Central memory CD4-positive, alpha-beta T cell (primary cell): ENCODE measurements around the gene SLAMF1.
A peak's percentile ranks its signal among the peaks of the same experiment; 100 is the strongest.
"Not testable (repeated sequence)": the region's sequence is repeated elsewhere in the genome, so short reads cannot be mapped to it uniquely, and the experiment has no call there.

Experiments used
- DNase-seq: peaks from one replicate; pipeline ENCODE4 v3.0.0; 2022
- total RNA-seq, 3 experiments: gene quantifications; one replicate each; lab custom pipeline; 2026; lab: John Stamatoyannopoulos, UW

Gene SLAMF1, protein sequence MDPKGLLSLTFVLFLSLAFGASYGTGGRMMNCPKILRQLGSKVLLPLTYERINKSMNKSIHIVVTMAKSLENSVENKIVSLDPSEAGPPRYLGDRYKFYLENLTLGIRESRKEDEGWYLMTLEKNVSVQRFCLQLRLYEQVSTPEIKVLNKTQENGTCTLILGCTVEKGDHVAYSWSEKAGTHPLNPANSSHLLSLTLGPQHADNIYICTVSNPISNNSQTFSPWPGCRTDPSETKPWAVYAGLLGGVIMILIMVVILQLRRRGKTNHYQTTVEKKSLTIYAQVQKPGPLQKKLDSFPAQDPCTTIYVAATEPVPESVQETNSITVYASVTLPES
- 28.9 to 143 (median 69.5) reads per million in 3 experiments for total RNA-seq

DNA sequence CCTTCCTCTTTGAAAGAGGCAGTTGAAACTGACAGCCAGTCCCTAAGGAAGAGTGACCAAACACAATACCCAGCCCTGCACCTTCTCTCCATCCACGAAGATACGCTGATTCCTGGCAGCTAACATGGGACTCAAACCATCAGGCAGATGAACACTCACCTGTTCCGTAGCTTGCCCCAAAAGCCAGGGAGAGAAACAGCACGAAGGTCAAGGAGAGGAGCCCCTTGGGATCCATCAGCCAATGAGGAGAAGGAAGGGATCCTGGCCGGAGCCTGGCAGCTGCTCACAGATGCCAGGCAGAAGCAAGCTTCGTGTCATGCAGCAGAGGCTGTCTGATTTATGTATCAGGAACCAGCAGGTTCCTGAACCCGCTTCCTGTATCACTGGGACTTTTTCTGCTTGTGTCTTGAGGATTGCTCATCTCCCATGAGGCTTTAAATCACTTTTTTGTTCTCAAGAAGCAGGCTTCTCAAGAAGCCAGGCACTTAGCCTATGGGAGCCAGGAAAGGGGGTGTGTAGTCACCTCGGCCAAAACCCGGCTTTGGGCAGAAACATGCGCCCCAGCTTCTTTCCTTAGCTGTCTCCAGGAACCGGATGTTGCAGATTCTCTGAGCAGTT is at the start of gene SLAMF1:
SLAMF1 (minus strand) TSS at position 334 of the 618 bp plus-strand sequence; CDS start at position 235, 99 bp downstream.
- DNase-seq = peak; percentile 50

DNA sequence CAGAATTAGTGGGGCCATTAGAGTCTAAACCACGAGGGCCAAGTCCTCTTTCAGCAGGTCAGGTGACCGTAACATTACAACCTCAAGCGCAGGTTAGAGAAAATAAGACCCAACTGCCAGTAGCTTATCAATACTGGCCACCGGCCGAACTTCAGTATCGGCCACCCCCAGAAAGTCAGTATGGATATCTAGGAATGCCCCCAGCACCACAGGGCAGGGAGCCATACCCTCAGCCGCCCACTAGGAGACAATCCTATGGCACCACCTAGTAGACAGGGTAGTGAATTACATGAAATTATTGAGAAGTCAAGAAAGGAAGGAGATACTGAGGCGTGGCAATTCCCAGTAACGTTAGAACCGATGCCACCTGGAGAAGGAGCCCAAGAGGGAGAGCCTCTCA is 45.5 kb upstream of the SLAMF1 start:
- not testable (repeated sequence) for DNase-seq

DNA sequence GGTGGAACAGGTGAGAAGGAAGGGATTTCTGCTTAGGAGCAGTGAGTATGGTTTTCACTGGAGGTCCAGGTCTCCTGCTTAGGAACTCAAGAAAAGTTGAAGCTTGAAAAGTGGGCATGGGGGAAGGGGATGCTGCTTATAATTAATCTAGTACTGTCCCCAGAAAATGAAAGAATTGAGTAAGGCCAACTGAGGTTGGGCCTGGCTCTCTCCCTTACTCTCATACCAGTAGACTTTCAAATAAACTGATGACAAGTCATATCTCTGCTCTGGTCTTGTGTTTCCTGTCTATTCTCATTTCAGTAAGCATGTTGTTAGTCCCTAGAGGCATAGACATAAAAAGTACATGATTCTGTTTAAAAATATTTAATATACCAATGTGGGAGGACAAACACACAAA is 38.4 kb upstream of the SLAMF1 start:
- no peak for DNase-seq

DNA sequence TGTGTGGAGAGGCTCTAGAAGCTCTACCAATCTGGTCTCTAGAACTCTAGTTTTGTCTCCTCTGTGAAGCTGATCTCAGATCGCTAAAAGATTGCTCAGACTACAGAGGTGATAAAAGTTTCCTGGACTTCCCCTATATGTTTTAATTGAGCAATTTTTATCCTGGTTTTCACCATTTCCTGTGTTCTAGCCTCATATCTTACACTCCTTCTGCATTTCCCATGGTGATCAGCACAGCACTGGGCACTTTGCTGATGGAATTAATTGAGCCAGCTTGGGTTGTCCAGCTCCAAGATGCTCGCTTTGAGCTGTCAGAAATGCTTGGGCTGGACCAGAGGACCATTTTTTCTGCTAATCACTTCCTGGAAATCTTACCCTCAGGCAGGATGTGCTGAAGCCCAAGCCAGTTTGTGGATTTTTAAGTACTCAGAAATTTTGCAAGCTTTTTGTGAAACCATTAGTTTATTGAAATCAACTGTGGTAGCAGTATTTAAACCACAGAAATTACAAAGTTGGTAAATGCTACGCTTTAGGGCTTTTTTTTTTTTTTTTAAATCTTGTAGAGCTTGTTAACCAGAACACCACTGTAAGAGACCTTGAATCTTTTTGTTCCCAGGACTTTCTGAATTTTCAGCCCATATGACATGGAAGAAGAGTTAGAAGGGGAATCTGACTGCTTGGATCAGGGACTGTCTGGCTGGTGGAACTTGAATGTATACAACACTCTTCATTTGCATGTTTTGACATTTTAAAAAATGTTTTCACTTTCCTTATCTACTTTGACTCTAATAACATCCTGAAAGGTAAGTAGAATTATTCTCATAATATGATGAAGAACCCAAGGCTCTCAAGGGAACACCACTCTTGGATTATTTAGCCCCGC is 36.4 kb upstream of the SLAMF1 start:
- peak; percentile 42 for DNase-seq

DNA sequence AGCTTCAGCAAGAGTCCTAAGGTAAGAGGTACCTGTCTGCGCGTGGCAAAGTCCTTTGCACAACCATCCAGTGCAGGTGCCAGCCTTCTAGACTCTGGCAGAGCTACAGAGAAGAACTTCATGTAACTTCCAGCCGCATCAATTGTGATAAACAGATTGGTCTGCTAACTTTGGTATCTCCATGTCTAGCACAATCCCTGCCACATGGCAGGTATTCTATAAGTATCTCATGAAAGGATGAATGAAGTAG is 35.0 kb upstream of the SLAMF1 start:
- no peak for DNase-seq

DNA sequence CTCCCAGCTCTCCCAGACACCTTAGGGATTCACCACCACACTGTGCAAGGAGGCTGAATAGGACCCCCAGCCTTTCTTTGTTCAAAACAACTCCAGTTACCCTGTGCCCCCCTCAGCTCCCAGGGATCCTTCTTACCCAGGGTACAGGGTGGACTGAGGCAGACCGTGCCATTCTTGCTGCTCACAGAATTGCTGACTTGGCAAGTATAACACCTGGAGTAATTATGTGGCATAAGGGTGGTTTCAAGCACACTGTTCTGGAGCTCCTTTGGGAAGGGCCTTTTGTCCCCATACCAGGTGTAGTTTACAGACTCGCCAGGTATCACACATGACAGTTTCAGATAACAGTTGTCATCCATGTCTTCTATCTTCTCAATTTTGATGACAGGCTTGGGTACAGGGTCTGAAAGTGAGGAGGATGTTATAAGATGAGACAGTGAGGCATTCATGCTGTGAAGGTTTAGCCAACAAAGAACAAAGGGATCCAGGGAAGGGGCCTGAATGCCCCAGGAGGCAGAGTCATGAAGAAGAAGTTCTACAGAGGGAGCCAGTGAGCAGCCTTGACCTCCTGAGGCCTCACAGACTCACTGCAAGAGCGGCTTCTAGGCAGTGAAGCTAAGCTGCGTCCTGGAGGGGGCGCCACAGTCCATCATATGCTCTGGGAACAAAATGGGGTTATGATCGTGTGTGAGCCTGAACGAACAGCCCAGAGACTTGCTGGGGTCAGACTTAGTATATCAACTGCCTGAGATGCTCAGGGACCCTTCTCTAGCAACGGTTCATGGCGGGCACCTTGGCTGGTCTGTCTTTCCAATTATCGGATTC is 34.4 kb upstream of the SLAMF1 start:
- DNase-seq = peak; percentile 81

DNA sequence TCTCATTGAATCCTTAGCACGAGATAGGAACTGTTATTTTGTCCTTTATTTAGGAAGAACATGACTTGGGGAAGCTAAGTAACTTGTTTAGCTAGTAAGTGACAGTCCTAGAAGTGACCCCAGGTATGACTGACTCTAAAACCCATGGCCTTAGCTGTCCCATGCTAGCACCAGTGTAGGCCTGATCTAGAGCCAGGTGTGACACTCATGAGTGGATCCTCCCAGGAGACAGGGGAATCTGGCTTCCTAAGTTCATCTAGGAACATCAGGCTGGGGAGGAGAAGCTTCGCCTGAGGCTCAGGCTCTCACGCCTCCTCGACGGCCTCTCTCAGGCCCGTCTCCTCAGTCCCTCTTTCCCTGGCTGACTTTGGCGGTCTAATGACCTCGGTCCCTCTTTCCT is 33.6 kb upstream of the SLAMF1 start:
- DNase-seq = no peak

DNA sequence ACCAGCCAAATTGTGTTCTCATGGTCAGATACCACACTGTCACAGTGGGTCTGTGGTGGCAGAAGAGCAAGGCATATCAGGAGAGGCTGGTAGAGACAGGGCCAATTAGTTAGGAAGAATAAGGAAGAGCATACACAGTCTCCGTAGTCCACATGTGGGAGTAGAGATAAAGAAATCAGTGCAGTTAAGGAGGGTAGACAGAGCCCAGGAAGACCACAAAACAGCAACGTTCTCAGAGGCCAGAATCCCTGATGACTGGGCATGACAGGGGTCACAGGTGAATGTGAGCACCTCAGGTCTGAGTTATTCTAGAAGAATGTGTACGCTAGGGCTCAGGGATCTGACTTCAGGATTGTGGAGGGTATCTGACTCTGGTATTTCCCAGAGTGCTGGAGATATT is 33.0 kb upstream of the SLAMF1 start:
- DNase-seq = no peak

DNA sequence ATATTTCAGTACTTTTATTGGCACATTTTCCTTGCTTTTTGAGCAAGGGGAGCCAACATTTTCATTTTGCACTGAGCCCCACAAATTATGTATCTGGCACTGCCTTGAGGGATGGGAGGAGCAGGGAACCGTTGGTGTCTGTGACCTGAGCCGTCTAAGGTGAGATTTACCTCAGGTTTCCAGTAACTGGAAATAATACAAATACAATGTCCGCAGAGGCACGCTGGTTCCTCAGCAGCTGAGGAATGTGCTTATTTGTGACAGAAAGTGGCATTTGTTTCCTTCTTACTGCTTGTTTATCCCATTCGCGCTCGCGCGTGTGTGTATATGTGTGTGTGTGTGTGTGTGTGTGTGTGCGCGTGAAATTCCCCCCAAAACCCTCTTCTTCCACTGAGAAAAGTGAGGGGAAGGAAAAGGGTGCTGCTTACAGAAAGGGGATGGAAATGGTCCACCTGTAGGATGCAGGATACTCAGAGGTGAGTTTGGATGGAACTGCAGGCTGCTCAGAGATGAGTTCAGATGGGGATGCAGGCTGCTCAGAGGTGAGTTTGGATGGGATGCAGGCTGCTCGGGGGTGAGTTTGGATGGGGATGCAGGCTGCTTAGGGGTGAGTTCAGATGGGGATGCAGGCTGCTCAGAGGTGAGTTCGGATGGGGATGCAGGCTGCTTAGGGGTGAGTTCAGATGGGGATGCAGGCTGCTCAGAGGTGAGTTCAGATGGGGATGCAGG is 30.2 kb upstream of the SLAMF1 start:
- DNase-seq = no peak

DNA sequence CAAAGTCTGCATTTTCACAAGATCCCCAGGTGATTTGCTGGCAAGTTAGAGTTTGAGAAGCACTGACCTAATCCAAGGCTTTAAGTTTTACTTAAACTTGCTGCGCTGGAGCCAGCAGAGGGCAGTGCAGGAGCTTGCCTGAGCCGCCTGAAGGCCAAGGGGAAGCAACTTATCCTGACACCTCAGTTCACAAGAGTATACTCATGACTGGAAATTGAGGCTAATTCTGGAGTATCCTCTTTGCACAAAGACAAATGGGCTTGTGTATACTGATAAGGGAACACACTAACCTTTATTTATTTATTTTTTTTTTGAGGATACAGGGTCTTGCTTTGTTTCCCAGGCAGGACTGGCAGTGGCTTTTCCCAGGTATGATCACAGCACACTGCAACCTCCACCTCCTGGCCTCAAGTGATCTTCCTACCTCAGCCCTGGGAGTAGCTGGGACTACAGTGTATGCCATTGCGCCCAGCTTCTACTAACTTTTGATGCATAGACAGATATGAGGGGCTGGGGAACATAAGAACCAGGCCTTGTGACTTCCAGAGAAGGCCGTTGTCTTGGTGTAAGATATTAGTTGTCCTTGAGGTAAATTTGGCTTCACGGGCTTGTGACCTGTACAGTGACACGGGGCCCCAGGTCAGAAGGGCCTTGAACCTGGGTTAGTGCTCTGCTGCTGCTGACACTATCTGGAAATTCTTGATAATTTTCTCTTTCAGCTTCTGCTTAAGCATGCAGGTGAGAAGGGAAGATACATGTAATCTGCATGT is 29.0 kb upstream of the SLAMF1 start:
- DNase-seq = peak; percentile 59

DNA sequence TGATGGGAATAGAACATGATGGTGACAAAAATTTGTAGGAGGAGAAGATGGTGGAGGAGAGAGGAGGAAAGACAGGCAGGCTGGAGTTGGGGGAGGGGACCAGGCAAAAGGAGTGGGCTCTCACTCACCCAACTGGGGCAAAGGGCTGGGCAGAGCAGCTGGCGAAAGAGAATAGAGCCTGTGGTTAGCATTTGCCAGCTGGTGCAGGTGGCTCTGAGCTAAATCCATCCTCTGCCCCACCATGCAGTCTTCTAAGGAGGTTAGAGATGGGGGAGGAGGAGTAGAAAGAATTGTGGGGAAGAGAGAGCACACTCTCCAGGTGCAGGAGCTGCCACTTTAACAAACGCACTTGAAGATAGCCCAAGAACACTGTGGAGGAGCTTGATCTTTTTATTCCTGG is 27.6 kb upstream of the SLAMF1 start:
- DNase-seq = no peak

DNA sequence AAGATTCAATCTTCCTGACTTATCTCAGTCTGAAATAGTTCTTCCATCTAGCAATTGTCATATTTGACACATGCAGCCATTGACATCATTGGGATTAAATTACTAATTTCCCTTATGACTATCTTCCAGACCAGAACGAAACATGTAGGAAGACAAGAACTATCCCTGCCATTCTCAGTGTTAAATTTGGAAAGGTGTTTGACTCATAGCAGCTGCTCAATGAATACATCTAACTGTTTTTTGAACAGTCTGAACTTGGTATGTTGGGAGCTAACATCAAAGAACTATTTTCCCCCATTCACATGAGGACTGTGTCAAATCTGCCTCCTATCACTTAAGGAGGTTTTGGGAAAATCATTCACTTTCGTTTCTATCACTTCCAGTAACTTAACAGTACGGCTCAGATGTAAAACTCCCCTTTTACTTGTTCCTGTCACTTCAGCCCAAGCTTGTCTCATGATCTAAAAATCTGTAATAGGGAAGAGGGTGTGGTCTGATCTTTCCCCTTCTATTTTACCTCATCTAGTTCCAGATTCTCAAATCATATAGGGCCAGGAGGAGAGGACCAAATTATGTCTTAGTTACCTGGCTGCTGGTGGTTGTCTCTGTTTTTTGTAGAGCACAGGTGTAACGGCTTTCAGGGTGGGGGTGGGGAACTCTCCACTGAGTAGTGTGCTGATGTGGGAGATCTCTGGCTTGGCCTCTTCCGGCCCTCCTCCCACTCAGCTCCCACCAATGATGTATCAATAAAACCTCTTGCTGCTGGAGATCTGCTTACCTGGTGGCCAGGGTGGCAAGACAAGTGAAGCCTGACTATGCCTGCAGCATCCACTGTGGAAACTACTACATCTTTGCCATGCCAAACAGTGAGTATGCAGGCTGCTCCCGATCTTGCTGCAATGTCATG is 26.2 kb upstream of the SLAMF1 start:
- peak; percentile 30 for DNase-seq

DNA sequence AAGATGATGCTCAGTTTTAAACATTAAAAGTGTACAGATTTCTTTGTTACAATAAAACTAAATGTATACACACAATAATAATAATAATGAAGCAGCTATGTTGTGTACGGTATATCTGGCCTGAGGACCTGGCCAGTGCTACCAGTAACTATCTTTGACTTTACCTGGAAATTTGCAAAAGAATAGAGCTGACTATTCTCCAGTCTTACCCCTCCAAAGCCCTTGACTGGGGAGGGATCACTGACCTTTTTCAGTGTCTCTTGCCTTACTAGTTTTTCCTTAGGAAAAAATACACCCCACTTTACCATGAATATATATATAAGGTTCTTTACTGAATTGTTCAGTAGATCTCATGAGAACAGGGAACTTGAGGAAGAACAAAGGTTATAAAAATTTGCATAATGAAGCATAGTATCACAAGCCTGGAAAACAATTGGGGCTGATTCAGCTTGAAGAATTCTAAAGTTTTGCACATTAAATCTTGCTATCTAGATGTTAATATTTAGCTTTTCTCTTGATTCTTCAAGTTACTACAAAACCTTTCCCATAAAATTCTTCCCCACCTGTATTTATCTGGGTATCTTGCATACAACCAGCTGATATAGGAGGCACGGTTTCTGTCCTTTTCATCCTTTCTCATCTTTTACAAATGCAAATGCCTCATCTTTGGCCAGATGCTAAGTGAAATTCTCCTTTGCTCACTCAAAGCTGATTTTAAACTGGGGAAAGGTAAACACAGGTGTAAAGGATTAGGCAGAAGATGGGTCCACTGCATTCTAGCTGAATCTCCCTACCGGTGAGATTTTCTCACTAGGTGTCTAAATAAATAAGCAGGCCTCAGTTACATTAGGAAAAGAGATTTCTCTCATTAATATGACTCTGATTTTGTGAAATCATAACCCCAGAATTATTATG is 25.0 kb upstream of the SLAMF1 start:
- DNase-seq = no peak

DNA sequence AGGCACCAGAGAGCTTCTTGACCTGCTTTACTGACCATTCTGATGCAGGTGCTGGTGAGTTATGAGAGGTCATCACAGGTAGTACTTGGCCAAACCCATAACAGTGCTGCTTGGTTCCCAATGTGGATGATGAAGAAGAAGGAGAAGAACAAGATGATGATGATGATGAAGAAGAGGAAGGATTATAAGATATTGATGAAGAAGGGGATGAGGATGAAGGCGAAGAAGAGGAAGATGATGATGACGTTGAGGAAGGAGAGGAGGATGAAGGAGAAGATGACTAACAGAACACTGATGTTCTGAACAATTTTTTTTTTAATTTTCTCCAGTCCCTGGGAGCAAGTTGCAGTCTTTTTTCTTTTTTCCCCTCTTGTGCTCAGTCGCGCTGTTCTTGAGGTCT is 23.9 kb upstream of the SLAMF1 start:
- DNase-seq = no peak

DNA sequence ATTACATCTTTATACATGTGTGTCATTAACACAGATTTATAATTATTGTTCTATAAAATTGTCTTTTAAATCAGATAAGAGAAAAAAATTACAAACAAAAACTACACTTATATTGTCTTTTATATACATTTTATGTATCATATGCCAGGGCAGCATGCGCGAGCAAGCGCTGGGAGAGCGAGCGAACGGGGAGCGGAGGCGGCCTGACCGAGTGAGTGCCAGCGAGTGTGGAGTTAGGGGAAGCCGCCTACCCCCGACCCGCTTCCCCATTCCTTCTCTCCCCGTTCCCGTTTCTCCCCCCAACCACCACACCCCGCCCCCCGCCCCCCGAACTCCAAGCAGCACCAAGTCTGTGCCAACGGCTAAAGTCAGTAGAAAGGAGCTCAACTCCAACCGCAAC is 23.0 kb upstream of the SLAMF1 start:
- DNase-seq = no peak

DNA sequence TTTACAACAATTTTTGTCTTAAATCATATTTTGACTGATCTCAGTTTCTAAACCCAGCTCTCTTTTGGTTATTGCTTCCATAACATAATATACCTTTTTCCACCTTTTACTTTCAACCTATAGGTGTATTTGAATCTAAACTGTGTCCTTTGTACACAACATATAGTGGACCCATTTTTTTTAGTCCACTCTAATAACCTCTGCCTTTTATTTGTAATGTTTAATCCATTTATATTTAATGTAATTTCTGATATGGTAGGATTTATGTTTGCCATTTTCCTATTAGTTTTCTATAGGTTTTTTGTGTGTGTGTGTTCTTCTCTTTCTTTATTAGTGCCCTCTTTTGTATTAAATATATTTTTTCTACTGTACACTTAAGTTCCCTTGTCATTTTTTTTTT is 22.4 kb upstream of the SLAMF1 start:
- no peak for DNase-seq

DNA sequence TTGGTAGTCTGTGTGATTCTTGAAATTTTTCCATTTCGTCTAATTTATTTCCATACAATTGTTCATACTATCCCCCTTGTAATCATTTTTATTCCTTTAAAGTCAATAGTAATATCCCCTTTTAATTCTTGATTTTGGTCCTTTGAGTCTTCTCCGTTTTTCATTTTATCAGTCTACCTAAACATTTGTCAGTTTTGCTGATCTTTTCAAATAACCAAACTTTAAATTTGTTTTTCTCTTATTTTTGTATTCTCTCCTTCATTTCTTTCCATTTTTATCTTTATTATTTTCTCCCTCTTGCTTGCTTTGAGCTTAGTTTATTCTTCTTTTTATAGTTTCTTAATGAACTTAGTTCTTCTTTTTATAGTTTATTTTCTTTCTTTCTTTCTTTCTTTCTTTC is 21.1 kb upstream of the SLAMF1 start:
- DNase-seq = no peak

DNA sequence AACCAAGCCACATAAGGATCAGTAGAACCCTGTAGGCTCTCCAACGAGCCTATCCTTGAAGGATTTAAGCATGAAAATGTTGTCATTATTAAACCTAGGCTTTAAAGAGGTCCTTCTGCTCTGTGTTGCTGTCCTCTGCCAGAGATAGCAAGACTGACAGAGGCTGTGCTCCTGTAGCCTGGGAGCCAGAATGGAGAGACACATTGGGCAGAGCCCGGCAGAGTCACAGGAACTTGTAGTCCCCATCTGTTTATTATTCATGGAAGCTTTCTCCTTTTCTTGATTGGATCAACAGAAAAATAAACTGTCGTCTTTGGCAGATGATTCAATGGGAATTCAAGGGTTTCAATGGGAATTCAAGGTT is 19.2 kb upstream of the SLAMF1 start:
- DNase-seq = no peak
